T-cell (primary cell): ENCODE data around the gene EIF4EBP2. TPM values are rescaled to one million over a fixed set of nuclear protein-coding genes. Genes with fewer than 3 reads are reported as not detected.

Source experiments
- ATAC-seq, 4 experiments: fragments of 200-7000 bp in 3 of 4; fragments of 150-1000 bp in 1 of 4; cut with Tn5 transposase; replicated peaks in 1 of 4; 1 replicate in 3 of 4; 2 replicates in 1 of 4; pipeline ENCODE4 v1.10.0; 2021; ENCODE audit warnings: moderate library complexity in 3 of 4, mild to moderate bottlenecking in 2 of 4, moderate number of reproducible peaks in 1 of 4
- CTCF ChIA-PET, 2 donors: fragments of 300-600 bp; sonication (Branson Sonifier 250); formaldehyde crosslinking; loops; one replicate each; lab custom pipeline; 2022; ENCODE audit warnings: antibody characterized with exemption in 2 of 2; lab: Charles Lee
- POLR2A ChIA-PET, 2 donors: fragments of 300-600 bp; sonication (Branson Sonifier 250); formaldehyde crosslinking; loops; one replicate each; lab custom pipeline; 2022; ENCODE audit warnings: antibody characterized with exemption in 2 of 2; lab: Charles Lee
- DNase-seq, 35 experiments: peaks; one replicate each; pipeline versions ENCODE4 v3.0.0 to v3.0.0-alpha.2; 2013 to 2023
- H3K27ac ChIP-seq: one replicate; pipeline ENCODE4 v1.5.1; 2013; ENCODE audit warnings: low read length
- H3K27me3 ChIP-seq, 2 experiments: replicated peaks in 1 of 2; 1 replicate in 1 of 2; 2 replicates in 1 of 2; pipeline versions ENCODE4 v1.6.1 to v1.7.0; 2013; ENCODE audit warnings: low read length in 1 of 2, mixed read lengths in 1 of 2; ENCODE audit not compliant: control insufficient read depth in 2 of 2, insufficient read depth in 2 of 2; ENCODE audit errors: extremely low read depth in 1 of 2
- H3K36me3 ChIP-seq, 2 donors: 1 replicate in 1 of 2; 2 replicates in 1 of 2; pipeline versions ENCODE4 v1.6.1 to v1.7.0; 2013; ENCODE audit warnings: low read length in 1 of 2; ENCODE audit not compliant: control insufficient read depth in 2 of 2, insufficient read depth in 1 of 2; ENCODE audit errors: extremely low read depth in 1 of 2
- H3K4me1 ChIP-seq, 2 experiments: 1 replicate in 1 of 2; 2 replicates in 1 of 2; pipeline versions ENCODE4 v1.6.1 to v1.7.0; 2013; ENCODE audit warnings: low read length in 2 of 2, mixed read lengths in 1 of 2; ENCODE audit not compliant: insufficient read depth in 2 of 2, control insufficient read depth in 1 of 2; ENCODE audit errors: extremely low read depth in 1 of 2
- H3K4me3 ChIP-seq, 2 donors: 1 replicate in 1 of 2; 2 replicates in 1 of 2; pipeline versions ENCODE4 v1.5.1 to v1.7.0; 2013; ENCODE audit warnings: mild to moderate bottlenecking in 2 of 2, low read length in 1 of 2, moderate library complexity in 1 of 2; ENCODE audit not compliant: control insufficient read depth in 1 of 2; ENCODE audit errors: extremely low read depth in 1 of 2
- H3K9me3 ChIP-seq: 2 replicates; pipeline ENCODE4 v1.7.0; 2013
- H3K27ac Mint-ChIP-seq, 2 donors: one replicate each; pipeline ENCODE4 v1.8.0; 2020 to 2021; ENCODE audit warnings: mild to moderate bottlenecking in 2 of 2, mixed read lengths in 2 of 2
- H3K27me3 Mint-ChIP-seq, 2 donors: one replicate each; pipeline ENCODE4 v1.8.0; 2021 to 2022; ENCODE audit warnings: mixed read lengths in 2 of 2
- H3K36me3 Mint-ChIP-seq: one replicate; pipeline ENCODE4 v1.8.0; 2021; ENCODE audit warnings: mixed read lengths
- H3K4me1 Mint-ChIP-seq, 3 donors: one replicate each; pipeline ENCODE4 v1.8.0; 2020 to 2022; ENCODE audit warnings: mixed read lengths in 3 of 3, mild to moderate bottlenecking in 1 of 3
- H3K4me3 Mint-ChIP-seq, 3 donors: one replicate each; pipeline ENCODE4 v1.8.0; 2020 to 2022; ENCODE audit warnings: mild to moderate bottlenecking in 3 of 3, mixed read lengths in 3 of 3, moderate library complexity in 3 of 3
- H3K9me3 Mint-ChIP-seq, 3 donors: one replicate each; pipeline ENCODE4 v1.8.0; 2020 to 2022; ENCODE audit warnings: mixed read lengths in 3 of 3
- WGBS: methylation state at CpG from one replicate; pipeline ENCODE4 v1.1.5; 2013; ENCODE audit warnings: missing lambda C conversion rate; ENCODE audit not compliant: insufficient coverage; 5-methylcytosine and 5-hydroxymethylcytosine counted together
- total RNA-seq, 35 experiments: library from RNA in 6 of 35; stranded (reverse) in 6 of 35; fragments of 120-200 nt in 1 of 35; gene quantifications; one replicate each; pipeline versions ENCODE4 v1.2.1 to v1.2.4 and lab custom pipeline; 2013 to 2026

Gene EIF4EBP2
- total RNA-seq, 5 donors from 2014 or later (not counting 1 experiment from before 2014, with no cell fraction given), result 39.9 to 47.7 (median 42.6) TPM

DNA sequence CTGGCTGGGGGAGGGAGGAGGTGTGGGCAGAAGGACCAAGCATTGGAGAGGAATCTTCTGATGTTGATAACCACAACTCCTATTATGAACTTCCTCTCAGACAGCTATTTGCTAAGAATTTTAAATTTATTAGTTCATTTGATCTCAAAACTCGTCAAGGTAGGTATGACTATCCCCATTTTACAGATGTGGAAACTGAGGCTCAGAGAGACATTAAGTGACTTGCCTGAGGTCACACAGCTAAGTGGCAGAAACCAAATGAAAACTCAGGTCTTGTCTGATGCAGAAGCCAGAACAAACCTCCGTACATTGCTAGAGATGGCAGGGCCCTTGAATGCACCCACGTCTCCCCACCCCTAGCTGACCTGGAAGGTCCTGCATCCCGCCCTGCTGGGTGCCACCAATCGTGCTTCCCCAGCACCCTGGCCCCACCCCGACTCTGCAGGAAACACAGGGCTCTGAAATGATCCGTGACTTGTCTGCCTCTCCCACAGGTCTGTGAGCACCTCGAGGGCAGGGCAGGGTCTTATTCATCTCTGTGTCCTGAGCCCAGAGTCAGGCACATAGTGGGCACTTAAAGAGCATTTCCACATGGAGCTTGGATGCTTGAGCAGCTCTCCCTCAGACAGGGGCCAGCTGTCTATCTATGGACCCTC lies 69.0 kb downstream of the EIF4EBP2 start:
- no peak for DNase-seq
- POLR2A ChIA-PET, result no interaction called here
- no peak overlapping the region for H3K4me3 Mint-ChIP-seq

DNA sequence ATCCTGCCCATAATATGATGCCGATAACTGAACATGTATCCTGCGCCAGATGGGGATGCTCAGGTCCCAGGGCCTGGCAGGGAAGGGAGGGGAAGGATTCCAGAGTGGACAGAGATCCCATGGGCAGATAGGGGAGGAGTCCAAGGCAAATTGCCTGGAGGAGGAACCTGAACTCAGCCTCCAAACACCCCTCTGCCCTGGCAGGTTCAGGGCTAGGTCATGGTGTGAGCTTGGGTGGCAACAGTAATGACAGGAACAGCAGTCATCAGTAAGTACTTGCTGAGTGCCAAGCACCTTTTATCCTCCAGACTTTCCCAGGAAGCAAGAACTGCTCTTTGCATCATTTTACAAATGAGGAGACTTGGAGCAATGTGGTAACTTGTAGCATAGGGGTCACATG lies 70.8 kb downstream of the EIF4EBP2 start:
- no peak overlapping the region for H3K4me3 Mint-ChIP-seq
- H3K9me3 Mint-ChIP-seq, result no peaks in the 10 kb centered on the region
- DNase-seq (no peak), ATAC-seq (no peak)
- Histone ChIP-seq H3K27ac (no peak overlapping the region), H3K27me3 (peaks cover 0 to 26% of the 10 kb centered on the region in 2 experiments), H3K9me3 (no peaks in the 10 kb centered on the region), H3K36me3 (no peaks in the 10 kb centered on the region), H3K4me3 (no peak overlapping the region), H3K4me1 (peaks cover 16 to 33% of the 10 kb centered on the region in 2 experiments)
- peaks cover 29 to 34% (median 33%) of the 10 kb centered on the region in 3 donors for H3K4me1 Mint-ChIP-seq
- CTCF ChIA-PET, result no interaction called here
- H3K27ac Mint-ChIP-seq, result no peak overlapping the region
- peaks cover 0 to 3% of the 10 kb centered on the region in 2 donors for H3K27me3 Mint-ChIP-seq
- 100% methylated on average over 1 of the region's 2 CpGs for WGBS
- POLR2A ChIA-PET, result no interaction called here
- H3K36me3 Mint-ChIP-seq, result no peaks in the 10 kb centered on the region

More for the DNA sequence above, 69.0 kb downstream of the EIF4EBP2 start:
- no peak overlapping the region for H3K27ac Mint-ChIP-seq
- peaks cover 0 to 3% of the 10 kb centered on the region in 2 donors for H3K27me3 Mint-ChIP-seq
- peaks cover 21 to 26% (median 26%) of the 10 kb centered on the region in 3 donors for H3K4me1 Mint-ChIP-seq
- H3K27me3 ChIP-seq, result peaks cover 0 to 14% of the 10 kb centered on the region in 2 experiments
- no peak overlapping the region for H3K27ac ChIP-seq
- CTCF ChIA-PET, result no interaction called here
- no peaks in the 10 kb centered on the region for H3K9me3 Mint-ChIP-seq
- no peak overlapping the region for H3K4me3 ChIP-seq
- ATAC-seq, result no peak
- peaks cover 6 to 18% of the 10 kb centered on the region in 2 experiments for H3K4me1 ChIP-seq
- no peaks in the 10 kb centered on the region for H3K36me3 Mint-ChIP-seq
- H3K36me3 ChIP-seq, result no peaks in the 10 kb centered on the region
- 72% methylated on average over 8 of the region's 8 CpGs for WGBS
- no peaks in the 10 kb centered on the region for H3K9me3 ChIP-seq

- CTCF ChIA-PET, result no interaction called here
- Mint-ChIP-seq H3K27me3 (peaks cover 0 to 3% of the 10 kb centered on the region in 2 donors), H3K9me3 (no peaks in the 10 kb centered on the region), H3K4me1 (peaks cover 38 to 43% (median 41%) of the 10 kb centered on the region in 3 donors), H3K4me3 (no peak overlapping the region), H3K36me3 (no peaks in the 10 kb centered on the region), H3K27ac (no peak overlapping the region)
- ATAC-seq (no peak), DNase-seq (no peak)
- Histone ChIP-seq H3K4me1 (peaks cover 24 to 42% of the 10 kb centered on the region in 2 experiments), H3K9me3 (no peaks in the 10 kb centered on the region), H3K27ac (no peak overlapping the region), H3K4me3 (no peak overlapping the region), H3K36me3 (no peaks in the 10 kb centered on the region), H3K27me3 (peaks cover 0 to 32% of the 10 kb centered on the region in 2 experiments)
- POLR2A ChIA-PET, result no interaction called here
- 64% methylated on average over 4 of the region's 8 CpGs for WGBS
Measured at GRCh38 chr10:70475661-70476060, 71.7 kb downstream of the EIF4EBP2 start.

GRCh38 chr10:70476249-70477035 lies 72.5 kb downstream of the EIF4EBP2 start:
- no peaks in the 10 kb centered on the region for H3K36me3 Mint-ChIP-seq
- peaks cover 0 to 3% of the 10 kb centered on the region in 2 donors for H3K27me3 Mint-ChIP-seq
- H3K27ac ChIP-seq, result no peak overlapping the region
- H3K36me3 ChIP-seq, result no peaks in the 10 kb centered on the region
- no peaks in the 10 kb centered on the region for H3K9me3 Mint-ChIP-seq
- DNase-seq, result peak in 1 of 35 experiments; percentile 17
- ChIA-PET CTCF (no interaction called here), POLR2A (no interaction called here)
- H3K27me3 ChIP-seq, result peaks cover 0 to 39% of the 10 kb centered on the region in 2 experiments
- no peaks in the 10 kb centered on the region for H3K9me3 ChIP-seq
- peaks cover 28 to 47% of the 10 kb centered on the region in 2 experiments for H3K4me1 ChIP-seq
- peak overlapping the region in 1 of 3 donors; percentile 78 for H3K4me3 Mint-ChIP-seq
- 66% methylated on average over 5 of the region's 7 CpGs for WGBS
- no peak overlapping the region for H3K4me3 ChIP-seq
- ATAC-seq, result no peak
- peak overlapping the region; percentile 45 to 76 for H3K27ac Mint-ChIP-seq
- H3K4me1 Mint-ChIP-seq, result peaks cover 40 to 50% (median 47%) of the 10 kb centered on the region in 3 donors

GRCh38 chr10:70477661-70478162 lies 73.8 kb downstream of the EIF4EBP2 start:
- POLR2A ChIA-PET, result no interaction called here
- Mint-ChIP-seq H3K4me3 (peak overlapping the region; percentile 71 to 80 (median 78)), H3K36me3 (no peaks in the 10 kb centered on the region), H3K27me3 (peaks cover 0 to 3% of the 10 kb centered on the region in 2 donors), H3K4me1 (peaks cover 40 to 54% (median 47%) of the 10 kb centered on the region in 3 donors), H3K9me3 (no peaks in the 10 kb centered on the region), H3K27ac (no peak overlapping the region)
- DNase-seq, result peak; percentile 33 to 89 (median 70)
- H3K36me3 ChIP-seq, result no peaks in the 10 kb centered on the region
- H3K4me1 ChIP-seq, result peaks cover 28 to 47% of the 10 kb centered on the region in 2 experiments
- H3K4me3 ChIP-seq, result peak overlapping the region; percentile 43 to 71
- 0% methylated on average over 1 of the region's 27 CpGs for WGBS
- no peaks in the 10 kb centered on the region for H3K9me3 ChIP-seq
- ATAC-seq, result peak; percentile 81 to 89 (median 88)
- H3K27me3 ChIP-seq, result peaks cover 0 to 39% of the 10 kb centered on the region in 2 experiments
- no peak overlapping the region for H3K27ac ChIP-seq
- CTCF ChIA-PET, result no interaction called here
